Stimulated activated CD4-positive, alpha-beta T cell treated with anti-CD3 and anti-CD28 coated beads, Interleukin-12 subunit alpha, Interleukin-12 subunit beta, amount 100 ng/mL, for 48 hours (primary cell): ENCODE measurements around the gene UQCRHL.
"Not testable (repeated sequence)": the region's sequence is repeated elsewhere in the genome, so short reads cannot be mapped to it uniquely, and the experiment has no call there.

Source experiments
- DNase-seq, 3 donors: peaks; one replicate each; pipeline ENCODE4 v3.0.0-alpha.2; 2020; ENCODE audit warnings: low read depth in 2 of 3, low spot score in 1 of 3

The UQCRHL gene

GRCh38 chr1:15835741-15836510 lies 28.5 kb upstream of the UQCRHL start:
- DNase-seq: peak; percentile 98 to 100 (median 98)

- peak in 2 of 3 donors; percentile 23 to 25 for DNase-seq
Observed at GRCh38 chr1:15835205-15835740, 27.8 kb upstream of the UQCRHL start.

- DNase-seq: peak; percentile 81 to 88 (median 86)
Observed at GRCh38 chr1:15834406-15835204, 27.2 kb upstream of the UQCRHL start.

- no peak for DNase-seq
Observed at GRCh38 chr1:15833842-15834405, 26.5 kb upstream of the UQCRHL start.

GRCh38 chr1:15833069-15833679 lies 25.7 kb upstream of the UQCRHL start:
- DNase-seq: peak; percentile 30 to 45 (median 45)

GRCh38 chr1:15830258-15830657 lies 22.8 kb upstream of the UQCRHL start:
- DNase-seq: no peak

GRCh38 chr1:15828931-15829330 lies 21.5 kb upstream of the UQCRHL start:
- not testable (repeated sequence) for DNase-seq

- DNase-seq: not testable (repeated sequence)
Observed at GRCh38 chr1:15827567-15827966, 20.1 kb upstream of the UQCRHL start.

GRCh38 chr1:15826810-15827507 lies 19.5 kb upstream of the UQCRHL start:
- no peak for DNase-seq

GRCh38 chr1:15825800-15826199 lies 18.4 kb upstream of the UQCRHL start:
- no peak for DNase-seq

GRCh38 chr1:15820478-15820877 lies 13.0 kb upstream of the UQCRHL start:
- no peak for DNase-seq

GRCh38 chr1:15816674-15817073 lies 9.2 kb upstream of the UQCRHL start:
- DNase-seq: no peak

GRCh38 chr1:15810073-15810472 lies 2.6 kb upstream of the UQCRHL start:
- no peak for DNase-seq

- DNase-seq: no peak
Observed at GRCh38 chr1:15808955-15809354, 1.5 kb upstream of the UQCRHL start.

- no peak for DNase-seq
Observed at GRCh38 chr1:15807121-15807520, 328 bp downstream of the UQCRHL start.

- no peak for DNase-seq
Observed at GRCh38 chr1:15804060-15804459, 3.4 kb downstream of the UQCRHL start.

GRCh38 chr1:15803380-15803779 lies 4.1 kb downstream of the UQCRHL start:
- peak in 2 of 3 donors; percentile 12 to 17 for DNase-seq

GRCh38 chr1:15802234-15802965 lies 5.0 kb downstream of the UQCRHL start:
- DNase-seq: no peak

GRCh38 chr1:15799928-15800835 lies 7.3 kb downstream of the UQCRHL start:
- no peak for DNase-seq
